DMS114 treated with DMSO at 0.1 percent for 48 hours (cell line): ENCODE measurements around the gene CNIH4.
"Not testable (repeated sequence)": the region's sequence is repeated elsewhere in the genome, so short reads cannot be mapped to it uniquely, and the experiment has no call there.

ENCODE experiments used
- DNase-seq: peaks from one replicate; lab custom pipeline; 2025; ENCODE audit not compliant: unreplicated experiment; lab: John Stamatoyannopoulos, UW

The CNIH4 gene

GRCh38 chr1:224356685-224357625 lies at the start of gene CNIH4:
Gene CNIH4 (plus strand): TSS chr1:224356879. CDS start chr1:224356925, 46 bp downstream.
- peak; percentile 95 for DNase-seq

- no peak for DNase-seq
These were observed 48.6 kb upstream of the CNIH4 start for GRCh38 chr1:224308064-224308463.

GRCh38 chr1:224311503-224311902 lies 45.2 kb upstream of the CNIH4 start:
- not testable (repeated sequence) for DNase-seq

GRCh38 chr1:224312025-224312424 lies 44.7 kb upstream of the CNIH4 start:
- DNase-seq: no peak

GRCh38 chr1:224317383-224318045 lies 39.2 kb upstream of the CNIH4 start:
- no peak for DNase-seq

- DNase-seq: no peak
These were observed 35.0 kb upstream of the CNIH4 start for GRCh38 chr1:224321706-224322105.

- no peak for DNase-seq
These were observed 30.7 kb upstream of the CNIH4 start for GRCh38 chr1:224325959-224326358.

GRCh38 chr1:224328644-224329043 lies 28.0 kb upstream of the CNIH4 start:
- no peak for DNase-seq

- DNase-seq: no peak
These were observed 27.2 kb upstream of the CNIH4 start for GRCh38 chr1:224329484-224329841.

- DNase-seq: peak; percentile 80
These were observed 26.6 kb upstream of the CNIH4 start, which contains the start of gene NVL for GRCh38 chr1:224329842-224330753. Gene NVL (minus strand): TSS chr1:224330172. CDS start chr1:224330127, 45 bp downstream.

- DNase-seq: no peak
These were observed 25.4 kb upstream of the CNIH4 start for GRCh38 chr1:224331326-224331725.

GRCh38 chr1:224331824-224332223 lies 24.9 kb upstream of the CNIH4 start:
- no peak for DNase-seq

- peak; percentile 64 for DNase-seq
These were observed 23.3 kb upstream of the CNIH4 start for GRCh38 chr1:224333309-224333926.

GRCh38 chr1:224333939-224334786 lies 22.5 kb upstream of the CNIH4 start:
- DNase-seq: no peak

GRCh38 chr1:224338150-224338838 lies 18.4 kb upstream of the CNIH4 start:
- DNase-seq: no peak

GRCh38 chr1:224339442-224340033 lies 17.1 kb upstream of the CNIH4 start:
- no peak for DNase-seq

GRCh38 chr1:224340453-224341384 lies 16.0 kb upstream of the CNIH4 start:
- DNase-seq: peak; percentile 21

- DNase-seq: no peak
These were observed 13.0 kb upstream of the CNIH4 start for GRCh38 chr1:224343679-224344078.
